ENCODE results near the gene MYL12B.
A peak's percentile ranks its signal among the peaks of the same experiment; 100 is the strongest.
"Not testable (repeated sequence)": the region's sequence is repeated elsewhere in the genome, so short reads cannot be mapped to it uniquely, and the experiment has no call there.

The MYL12B gene

GRCh38 chr18:3297025-3297984 is 35.4 kb downstream of the MYL12B start:
- DNase-seq (ENCODE audit: low read depth, low spot score) = peak; percentile 93

GRCh38 chr18:3304832-3305231 is 42.9 kb downstream of the MYL12B start:
- peak; percentile 34 for DNase-seq (ENCODE audit: low read depth, low spot score)

- peak; percentile 95 for DNase-seq (ENCODE audit: low read depth, low spot score)
Measured at GRCh38 chr18:3305354-3305762, 43.4 kb downstream of the MYL12B start.

- peak; percentile 45 for DNase-seq (ENCODE audit: low read depth, low spot score)
Measured at GRCh38 chr18:3305933-3306332, 44.0 kb downstream of the MYL12B start.

- no peak for DNase-seq (ENCODE audit: low read depth, low spot score)
Measured at GRCh38 chr18:3306391-3306790, 44.5 kb downstream of the MYL12B start.

- no peak for DNase-seq (ENCODE audit: low read depth, low spot score)
Measured at GRCh38 chr18:3313685-3314084, 51.8 kb downstream of the MYL12B start.

GRCh38 chr18:3315344-3315743 is 53.4 kb downstream of the MYL12B start:
- not testable (repeated sequence) for DNase-seq (ENCODE audit: low read depth, low spot score)

GRCh38 chr18:3319399-3319798 is 57.5 kb downstream of the MYL12B start:
- DNase-seq (ENCODE audit: low read depth, low spot score) = no peak

GRCh38 chr18:3319894-3320454 is 58.0 kb downstream of the MYL12B start:
- DNase-seq (ENCODE audit: low read depth, low spot score) = no peak

GRCh38 chr18:3321133-3321812 is 59.3 kb downstream of the MYL12B start:
- DNase-seq (ENCODE audit: low read depth, low spot score) = peak; percentile 88

GRCh38 chr18:3323900-3324299 is 62.0 kb downstream of the MYL12B start:
- DNase-seq (ENCODE audit: low read depth, low spot score) = peak; percentile 45
